Occipital lobe (tissue), 2 donors: ENCODE results near the gene FLT3. TPM values are rescaled to one million over a fixed set of nuclear protein-coding genes. Genes with fewer than 3 reads are reported as not detected.
"Not testable (repeated sequence)": the region's sequence is repeated elsewhere in the genome, so short reads cannot be mapped to it uniquely, and the experiment has no call there.

Experiments used
- DNase-seq: peaks from one replicate; lab custom pipeline; 2025; lab: John Stamatoyannopoulos, UW
- total RNA-seq: library from RNA; depleted of rRNA; stranded (reverse); fragments of >200 nt; gene quantifications from one replicate; pipeline ENCODE4 v1.2.3, GENCODE V29; 2014

FLT3 gene
- total RNA-seq, 1 donor from 2014 or later, result 3.1 TPM

DNA sequence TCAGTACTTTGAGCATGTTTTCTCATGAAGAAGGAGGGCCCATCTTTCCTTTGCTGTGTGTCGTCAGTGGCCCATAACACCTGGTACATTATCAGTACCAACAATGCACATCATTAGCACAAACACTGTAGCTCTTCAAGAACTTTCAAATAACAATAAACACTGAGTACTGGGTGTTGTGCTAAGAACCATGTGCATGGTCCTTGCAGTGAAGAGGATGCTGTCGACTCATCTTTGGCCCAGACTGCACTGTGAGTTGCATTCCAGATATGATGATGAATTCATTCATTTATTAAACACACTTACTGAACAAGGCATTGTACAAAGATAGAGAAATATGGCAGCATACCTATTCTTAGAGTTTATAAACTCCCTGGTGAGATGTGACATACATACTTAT is 55.8 kb downstream of the FLT3 start:
- no peak for DNase-seq

GRCh38 chr13:28043224-28043623 is 57.2 kb downstream of the FLT3 start:
- DNase-seq, result no peak

GRCh38 chr13:28041501-28041900 is 58.9 kb downstream of the FLT3 start:
- no peak for DNase-seq

DNA sequence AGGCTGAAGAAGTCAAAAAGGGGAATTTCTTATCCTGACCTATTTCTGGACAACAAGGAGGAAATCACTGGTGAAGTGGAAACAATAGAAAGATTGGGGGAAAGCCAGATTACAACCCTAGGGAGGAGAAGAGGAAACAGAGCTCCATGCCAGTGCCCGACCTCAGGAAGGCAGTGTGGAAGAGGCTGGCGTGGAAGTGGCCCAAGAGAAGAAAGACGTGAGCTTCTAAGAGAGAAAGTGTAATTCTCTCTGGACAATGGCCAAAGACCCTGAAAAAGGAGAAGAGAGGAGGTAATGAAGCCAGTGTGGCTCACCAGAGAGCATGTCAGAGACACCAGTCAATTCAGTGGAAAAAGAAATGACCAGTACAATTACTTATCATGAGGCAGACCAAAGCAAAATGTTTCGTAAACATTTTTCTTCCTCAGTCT is 59.3 kb downstream of the FLT3 start:
- no peak for DNase-seq

DNA sequence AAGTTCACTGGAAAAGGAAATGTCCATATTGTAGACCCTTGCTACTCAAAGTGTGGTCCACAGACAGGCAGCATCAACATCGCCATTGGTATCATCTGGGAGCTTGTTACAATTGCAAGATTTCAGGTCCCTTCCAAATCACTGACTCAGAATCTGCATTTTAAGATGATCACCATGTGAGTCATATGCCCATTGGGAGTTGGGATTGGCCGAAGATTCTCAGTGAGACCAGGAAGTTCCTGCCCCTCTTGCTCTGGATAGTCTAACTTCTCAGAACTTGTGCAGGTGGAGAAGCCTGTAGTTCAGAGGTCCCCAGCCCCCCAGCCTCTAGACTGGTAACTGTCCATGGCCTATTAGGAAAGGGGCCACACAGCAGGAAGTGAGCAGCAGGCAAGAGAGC is 63.0 kb downstream of the FLT3 start:
- DNase-seq, result no peak

- DNase-seq, result no peak
Measured at GRCh38 chr13:28035146-28035782, 65.1 kb downstream of the FLT3 start.

DNA sequence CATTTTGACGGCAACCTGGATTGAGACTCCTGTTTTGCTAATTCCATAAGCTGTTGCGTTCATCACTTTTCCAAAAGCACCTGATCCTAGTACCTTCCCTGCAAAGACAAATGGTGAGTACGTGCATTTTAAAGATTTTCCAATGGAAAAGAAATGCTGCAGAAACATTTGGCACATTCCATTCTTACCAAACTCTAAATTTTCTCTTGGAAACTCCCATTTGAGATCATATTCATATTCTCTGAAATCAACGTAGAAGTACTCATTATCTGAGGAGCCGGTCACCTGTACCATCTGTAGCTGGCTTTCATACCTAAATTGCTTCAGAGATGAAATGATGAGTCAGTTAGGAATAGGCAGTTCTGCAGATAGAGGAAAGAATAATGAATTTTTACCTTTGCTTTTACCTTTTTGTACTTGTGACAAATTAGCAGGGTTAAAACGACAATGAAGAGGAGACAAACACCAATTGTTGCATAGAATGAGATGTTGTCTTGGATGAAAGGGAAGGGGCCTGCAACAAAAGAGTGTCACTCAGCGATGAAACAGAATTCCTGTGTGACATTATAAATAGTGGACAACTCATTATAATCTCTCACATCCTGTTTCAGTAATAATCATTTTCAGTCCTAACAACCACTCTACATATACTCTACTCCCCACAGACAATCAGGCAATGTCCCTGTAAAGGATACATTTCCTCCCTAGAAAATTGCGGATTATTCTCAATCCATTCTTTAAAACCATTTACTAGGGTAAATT is 66.3 kb downstream of the FLT3 start:
- DNase-seq, result no peak

GRCh38 chr13:28032438-28032837 is 67.9 kb downstream of the FLT3 start:
- DNase-seq, result not testable (repeated sequence)

GRCh38 chr13:28031896-28032288 is 68.5 kb downstream of the FLT3 start:
- DNase-seq, result no peak

DNA sequence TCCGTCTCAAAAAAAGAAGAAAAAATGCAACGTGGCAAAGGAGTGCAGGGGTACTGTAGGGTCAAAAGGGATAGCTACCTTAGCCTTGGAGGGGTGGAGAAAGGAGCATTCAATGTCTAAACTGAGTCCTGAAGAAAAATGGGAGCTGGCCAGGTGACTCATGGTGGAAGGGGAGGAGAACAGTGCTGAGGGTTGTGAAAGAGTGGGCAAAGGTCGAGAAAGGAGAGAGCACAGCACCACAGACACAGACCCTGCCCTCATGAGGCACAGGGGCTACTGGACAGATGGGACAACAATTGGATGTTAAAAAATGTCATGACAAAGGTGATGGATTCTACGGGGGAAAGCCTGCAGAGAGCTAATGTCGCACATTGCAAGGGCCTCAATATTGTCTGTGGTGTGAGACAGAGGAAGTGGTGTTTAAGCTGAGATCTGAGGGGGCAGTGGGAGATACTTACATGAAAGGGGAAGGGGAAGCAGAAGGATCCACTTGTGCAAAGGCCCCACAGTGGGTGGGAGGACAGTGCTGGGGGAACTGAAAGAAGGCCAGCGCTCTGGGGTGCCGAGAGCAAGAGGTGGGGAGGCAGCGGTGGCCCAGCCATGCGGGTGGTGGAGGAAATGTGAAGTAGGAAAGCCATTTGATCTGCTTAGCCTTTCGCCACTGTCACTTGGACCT is 69.0 kb downstream of the FLT3 start:
- no peak for DNase-seq

GRCh38 chr13:28027607-28028364 is 72.6 kb downstream of the FLT3 start:
- no peak for DNase-seq

GRCh38 chr13:28027071-28027470 is 73.3 kb downstream of the FLT3 start:
- DNase-seq, result no peak

GRCh38 chr13:28026508-28026907 is 73.9 kb downstream of the FLT3 start:
- no peak for DNase-seq

GRCh38 chr13:28022848-28023518 is 77.4 kb downstream of the FLT3 start:
- DNase-seq, result no peak

DNA sequence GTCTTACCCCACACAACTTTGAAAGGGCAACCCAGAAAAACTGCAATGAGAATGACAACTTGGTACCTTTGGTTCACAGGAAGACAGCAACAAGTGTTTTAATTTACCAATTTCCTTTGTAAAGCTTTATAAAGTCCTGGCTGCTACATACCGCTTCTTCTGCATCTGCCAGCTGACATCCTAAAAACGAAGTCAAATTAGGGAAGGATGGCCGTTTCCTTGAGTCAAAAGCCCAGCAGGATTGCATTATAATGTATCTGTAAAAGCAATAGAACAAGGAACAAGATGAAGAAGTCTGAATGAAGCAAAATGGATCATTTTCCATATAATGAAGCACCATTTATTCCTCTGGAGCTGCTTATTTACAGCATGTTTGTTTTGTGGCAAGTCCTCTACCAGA is 86.1 kb downstream of the FLT3 start:
- DNase-seq, result no peak

DNA sequence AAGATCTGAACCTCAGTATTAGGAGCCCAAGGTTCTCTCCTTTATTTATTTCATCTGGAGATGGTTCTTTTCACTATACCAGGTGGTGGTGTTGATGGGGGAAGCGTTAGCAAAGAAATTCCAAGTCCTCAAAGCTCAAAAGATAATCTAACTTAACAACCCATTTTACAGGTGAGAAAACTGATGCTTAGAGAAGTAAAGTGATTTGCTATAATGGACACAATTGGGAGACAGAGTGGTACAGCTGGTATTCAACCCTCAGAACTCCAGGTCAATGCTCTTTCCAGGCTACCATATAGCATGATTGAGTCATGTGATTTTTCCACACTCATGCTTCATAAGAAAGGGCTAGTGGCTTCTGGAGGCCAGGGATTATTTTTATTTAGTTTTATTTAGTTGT is 86.9 kb downstream of the FLT3 start:
- no peak for DNase-seq

- no peak for DNase-seq
Measured at GRCh38 chr13:28012896-28013295, 87.5 kb downstream of the FLT3 start.

DNA sequence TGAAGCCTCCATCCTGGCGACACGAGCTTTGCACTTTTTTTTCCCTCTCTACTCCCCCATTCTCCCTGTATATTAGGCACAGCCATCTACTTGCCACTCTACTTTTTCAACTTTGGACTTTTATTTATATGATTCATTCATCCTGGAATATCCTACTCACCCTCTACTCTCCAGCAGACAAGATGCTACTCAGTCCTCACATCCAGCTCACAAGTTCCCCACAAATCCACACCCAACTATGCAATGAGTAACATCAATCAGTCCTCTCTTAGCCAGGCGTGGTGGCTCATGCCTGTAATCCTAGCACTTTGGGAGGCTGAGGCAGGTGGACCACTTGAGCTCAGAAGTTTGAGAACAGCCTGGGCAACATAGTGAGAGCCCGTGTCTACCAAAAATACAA is 88.0 kb downstream of the FLT3 start:
- no peak for DNase-seq

GRCh38 chr13:28010046-28010445 is 90.3 kb downstream of the FLT3 start:
- DNase-seq, result no peak

DNA sequence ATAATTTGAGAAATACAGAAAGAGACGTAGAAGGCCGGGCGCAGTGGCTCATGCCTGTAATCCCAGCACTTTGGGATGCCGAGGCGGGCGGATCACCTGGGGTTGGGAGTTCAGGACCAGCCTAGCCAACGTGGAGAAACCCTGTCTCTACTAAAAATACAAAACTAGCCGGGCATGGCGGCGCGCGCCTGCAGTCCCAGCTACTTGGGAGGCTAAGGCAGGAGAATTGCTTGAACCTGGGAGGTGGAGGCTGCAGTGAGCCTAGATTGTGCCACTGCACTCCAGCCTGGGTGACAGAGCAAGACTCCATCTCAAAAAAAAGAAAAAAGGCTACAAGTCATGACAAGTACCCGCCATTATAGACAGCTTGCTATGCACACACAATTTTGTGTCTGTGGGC is 95.4 kb downstream of the FLT3 start:
- DNase-seq, result not testable (repeated sequence)
